ENCODE measurements around the gene CHKA. TPM values are rescaled to one million over a fixed set of nuclear protein-coding genes. Genes with fewer than 3 reads are reported as not detected.
A peak's percentile ranks its signal among the peaks of the same experiment; 100 is the strongest.

Gene CHKA
- total RNA-seq, 1 experiment from 2014 or later, result 35.8 TPM

- H3K4me1 ChIP-seq (ENCODE audit: low read length), result peaks cover 21% of the 10 kb centered on the region
- no peak overlapping the region for H3K4me3 ChIP-seq (ENCODE audit: low read length)
- H3K27me3 ChIP-seq (ENCODE audit: low read length), result no peaks in the 10 kb centered on the region
- H3K9me2 ChIP-seq (replicated peaks; ENCODE audit: insufficient read depth, low read length), result no peaks in the 10 kb centered on the region
- H4K20me1 ChIP-seq (ENCODE audit: insufficient read depth, low read depth, low read length), result no peaks in the 10 kb centered on the region
- no peak overlapping the region for H2AFZ ChIP-seq (ENCODE audit: low read length)
- H3K36me3 ChIP-seq (ENCODE audit: insufficient read depth, low read length), result no peaks in the 10 kb centered on the region
- H3K4me2 ChIP-seq (ENCODE audit: low read depth, low read length, poor library complexity, severe bottlenecking), result peak overlapping the region; percentile 33
- DNase-seq, result no peak
- H3K9ac ChIP-seq (ENCODE audit: low read length), result peak overlapping the region; percentile 28; the same call in 1 of the 2 replicates
- H3K9me3 ChIP-seq (ENCODE audit: low read length), result no peaks in the 10 kb centered on the region
- no peak overlapping the region for H3K27ac ChIP-seq (ENCODE audit: low read length)
- no peaks in the 10 kb centered on the region for H3K79me2 ChIP-seq (ENCODE audit: low read length)
Measured at GRCh38 chr11:68141246-68142027, 20.2 kb upstream of the CHKA start.

GRCh38 chr11:68140496-68141245 is 19.5 kb upstream of the CHKA start:
- DNase-seq, result no peak

GRCh38 chr11:68138237-68138636 is 17.0 kb upstream of the CHKA start:
- DNase-seq, result no peak
- no peak overlapping the region for H3K9ac ChIP-seq (ENCODE audit: low read length)
- H3K4me3 ChIP-seq (ENCODE audit: low read length), result no peak overlapping the region

More at GRCh38 chr11:68140496-68141245, 19.5 kb upstream of the CHKA start:
- no peaks in the 10 kb centered on the region for H3K79me2 ChIP-seq (ENCODE audit: low read length)
- H3K4me2 ChIP-seq (ENCODE audit: low read depth, low read length, poor library complexity, severe bottlenecking), result peak overlapping the region; percentile 33
- no peaks in the 10 kb centered on the region for H4K20me1 ChIP-seq (ENCODE audit: insufficient read depth, low read depth, low read length)
- H3K36me3 ChIP-seq (ENCODE audit: insufficient read depth, low read length), result no peaks in the 10 kb centered on the region
- H3K9me2 ChIP-seq (replicated peaks; ENCODE audit: insufficient read depth, low read length), result no peaks in the 10 kb centered on the region
- no peak overlapping the region for H3K4me3 ChIP-seq (ENCODE audit: low read length)
- no peak overlapping the region for H3K27ac ChIP-seq (ENCODE audit: low read length)
- H3K9me3 ChIP-seq (ENCODE audit: low read length), result no peaks in the 10 kb centered on the region
- no peaks in the 10 kb centered on the region for H3K27me3 ChIP-seq (ENCODE audit: low read length)
- H3K9ac ChIP-seq (ENCODE audit: low read length), result peak overlapping the region; percentile 28; the same call in 1 of the 2 replicates
- peaks cover 21% of the 10 kb centered on the region for H3K4me1 ChIP-seq (ENCODE audit: low read length)
- no peak overlapping the region for H2AFZ ChIP-seq (ENCODE audit: low read length)

GRCh38 chr11:68137833-68138232 is 16.6 kb upstream of the CHKA start:
- Histone ChIP-seq H3K9me3 (ENCODE audit: low read length) (no peaks in the 10 kb centered on the region), H3K27ac (ENCODE audit: low read length) (no peak overlapping the region), H3K4me3 (ENCODE audit: low read length) (no peak overlapping the region), H3K4me2 (ENCODE audit: low read depth, low read length, poor library complexity, severe bottlenecking) (no peak overlapping the region), H3K79me2 (ENCODE audit: low read length) (no peaks in the 10 kb centered on the region), H3K4me1 (ENCODE audit: low read length) (peaks cover 21% of the 10 kb centered on the region), H3K9ac (ENCODE audit: low read length) (no peak overlapping the region), H3K27me3 (ENCODE audit: low read length) (no peaks in the 10 kb centered on the region), H3K9me2 (replicated peaks; ENCODE audit: insufficient read depth, low read length) (no peaks in the 10 kb centered on the region), H2AFZ (ENCODE audit: low read length) (no peak overlapping the region), H4K20me1 (ENCODE audit: insufficient read depth, low read depth, low read length) (no peaks in the 10 kb centered on the region), H3K36me3 (ENCODE audit: insufficient read depth, low read length) (no peaks in the 10 kb centered on the region)
- no peak for DNase-seq

More at GRCh38 chr11:68138237-68138636, 17.0 kb upstream of the CHKA start:
- Histone ChIP-seq H4K20me1 (ENCODE audit: insufficient read depth, low read depth, low read length) (no peaks in the 10 kb centered on the region), H3K9me2 (replicated peaks; ENCODE audit: insufficient read depth, low read length) (no peaks in the 10 kb centered on the region), H3K4me2 (ENCODE audit: low read depth, low read length, poor library complexity, severe bottlenecking) (no peak overlapping the region), H3K36me3 (ENCODE audit: insufficient read depth, low read length) (no peaks in the 10 kb centered on the region), H2AFZ (ENCODE audit: low read length) (no peak overlapping the region), H3K4me1 (ENCODE audit: low read length) (peaks cover 21% of the 10 kb centered on the region), H3K79me2 (ENCODE audit: low read length) (no peaks in the 10 kb centered on the region), H3K9me3 (ENCODE audit: low read length) (no peaks in the 10 kb centered on the region), H3K27me3 (ENCODE audit: low read length) (no peaks in the 10 kb centered on the region), H3K27ac (ENCODE audit: low read length) (no peak overlapping the region)

GRCh38 chr11:68136866-68137265 is 15.7 kb upstream of the CHKA start:
- no peaks in the 10 kb centered on the region for H4K20me1 ChIP-seq (ENCODE audit: insufficient read depth, low read depth, low read length)
- H3K4me3 ChIP-seq (ENCODE audit: low read length), result no peak overlapping the region
- no peak overlapping the region for H2AFZ ChIP-seq (ENCODE audit: low read length)
- no peaks in the 10 kb centered on the region for H3K27me3 ChIP-seq (ENCODE audit: low read length)
- no peak overlapping the region for H3K4me2 ChIP-seq (ENCODE audit: low read depth, low read length, poor library complexity, severe bottlenecking)
- peaks cover 3% of the 10 kb centered on the region; the same call in 1 of the 2 replicates for H3K9me3 ChIP-seq (ENCODE audit: low read length)
- H3K36me3 ChIP-seq (ENCODE audit: insufficient read depth, low read length), result no peaks in the 10 kb centered on the region
- H3K79me2 ChIP-seq (ENCODE audit: low read length), result no peaks in the 10 kb centered on the region
- no peaks in the 10 kb centered on the region for H3K9me2 ChIP-seq (replicated peaks; ENCODE audit: insufficient read depth, low read length)
- no peak overlapping the region for H3K27ac ChIP-seq (ENCODE audit: low read length)
- no peak for DNase-seq
- H3K9ac ChIP-seq (ENCODE audit: low read length), result no peak overlapping the region
- peaks cover 16% of the 10 kb centered on the region for H3K4me1 ChIP-seq (ENCODE audit: low read length)

GRCh38 chr11:68135161-68135560 is 14.0 kb upstream of the CHKA start:
- H3K9ac ChIP-seq (ENCODE audit: low read length), result no peak overlapping the region
- no peaks in the 10 kb centered on the region for H3K27me3 ChIP-seq (ENCODE audit: low read length)
- H3K79me2 ChIP-seq (ENCODE audit: low read length), result no peaks in the 10 kb centered on the region
- no peak overlapping the region for H3K4me3 ChIP-seq (ENCODE audit: low read length)
- no peak overlapping the region for H3K27ac ChIP-seq (ENCODE audit: low read length)
- no peak overlapping the region for H3K4me2 ChIP-seq (ENCODE audit: low read depth, low read length, poor library complexity, severe bottlenecking)
- no peaks in the 10 kb centered on the region for H3K9me2 ChIP-seq (replicated peaks; ENCODE audit: insufficient read depth, low read length)
- no peak for DNase-seq
- no peak overlapping the region for H2AFZ ChIP-seq (ENCODE audit: low read length)
- no peaks in the 10 kb centered on the region for H3K4me1 ChIP-seq (ENCODE audit: low read length)
- no peaks in the 10 kb centered on the region for H3K36me3 ChIP-seq (ENCODE audit: insufficient read depth, low read length)
- H4K20me1 ChIP-seq (ENCODE audit: insufficient read depth, low read depth, low read length), result no peaks in the 10 kb centered on the region
- H3K9me3 ChIP-seq (ENCODE audit: low read length), result peaks cover 3% of the 10 kb centered on the region; the same call in 1 of the 2 replicates

- H4K20me1 ChIP-seq (ENCODE audit: insufficient read depth, low read depth, low read length), result no peaks in the 10 kb centered on the region
- H3K9me2 ChIP-seq (replicated peaks; ENCODE audit: insufficient read depth, low read length), result no peaks in the 10 kb centered on the region
- no peak overlapping the region for H3K4me3 ChIP-seq (ENCODE audit: low read length)
- no peak overlapping the region for H3K27ac ChIP-seq (ENCODE audit: low read length)
- no peaks in the 10 kb centered on the region for H3K27me3 ChIP-seq (ENCODE audit: low read length)
- no peaks in the 10 kb centered on the region for H3K79me2 ChIP-seq (ENCODE audit: low read length)
- H3K36me3 ChIP-seq (ENCODE audit: insufficient read depth, low read length), result no peaks in the 10 kb centered on the region
- no peak for DNase-seq
- H3K4me2 ChIP-seq (ENCODE audit: low read depth, low read length, poor library complexity, severe bottlenecking), result no peak overlapping the region
- no peak overlapping the region for H3K9ac ChIP-seq (ENCODE audit: low read length)
- H3K4me1 ChIP-seq (ENCODE audit: low read length), result no peaks in the 10 kb centered on the region
- H3K9me3 ChIP-seq (ENCODE audit: low read length), result peaks cover 3% of the 10 kb centered on the region; the same call in 1 of the 2 replicates
- H2AFZ ChIP-seq (ENCODE audit: low read length), result no peak overlapping the region
Measured at GRCh38 chr11:68133761-68134160, 12.6 kb upstream of the CHKA start.

GRCh38 chr11:68130121-68130520 is 8.9 kb upstream of the CHKA start:
- Histone ChIP-seq H3K4me2 (ENCODE audit: low read depth, low read length, poor library complexity, severe bottlenecking) (no peak overlapping the region), H3K79me2 (ENCODE audit: low read length) (no peaks in the 10 kb centered on the region), H3K27ac (ENCODE audit: low read length) (no peak overlapping the region), H3K36me3 (ENCODE audit: insufficient read depth, low read length) (no peaks in the 10 kb centered on the region), H4K20me1 (ENCODE audit: insufficient read depth, low read depth, low read length) (no peaks in the 10 kb centered on the region), H3K27me3 (ENCODE audit: low read length) (no peaks in the 10 kb centered on the region), H3K4me1 (ENCODE audit: low read length) (peaks cover 29% of the 10 kb centered on the region), H3K9me2 (replicated peaks; ENCODE audit: insufficient read depth, low read length) (no peaks in the 10 kb centered on the region), H2AFZ (ENCODE audit: low read length) (no peak overlapping the region), H3K9me3 (ENCODE audit: low read length) (peaks cover 3% of the 10 kb centered on the region; the same call in 1 of the 2 replicates), H3K9ac (ENCODE audit: low read length) (no peak overlapping the region), H3K4me3 (ENCODE audit: low read length) (no peak overlapping the region)
- DNase-seq, result no peak

All from Karpas-422 (cell line).